ENCODE data around the gene CACNA1D. TPM values are rescaled to one million over a fixed set of nuclear protein-coding genes. Genes with fewer than 3 reads are reported as not detected.

Gene CACNA1D
- total RNA-seq, 1 donor from 2014 or later: 5.7 TPM

GRCh38 chr3:53668872-53669271 is 174.5 kb downstream of the CACNA1D start:
- H3K36me3 ChIP-seq (ENCODE audit: control insufficient read depth in 3 of 3, insufficient read depth in 3 of 3, low read length in 3 of 3): no peaks in the 10 kb centered on the region
- no peaks in the 10 kb centered on the region for H3K9me3 ChIP-seq (ENCODE audit: control insufficient read depth in 3 of 3, low read length in 3 of 3)
- no peak overlapping the region for H3K4me3 ChIP-seq (ENCODE audit: low read length in 3 of 3)

GRCh38 chr3:53670721-53671120 is 176.3 kb downstream of the CACNA1D start:
- Histone ChIP-seq H3K27me3 (ENCODE audit: control insufficient read depth in 3 of 3, insufficient read depth in 3 of 3, low read length in 3 of 3) (peaks cover 0 to 3% (median 0%) of the 10 kb centered on the region in 3 donors), H3K9me3 (ENCODE audit: control insufficient read depth in 3 of 3, low read length in 3 of 3) (no peaks in the 10 kb centered on the region), H3K27ac (ENCODE audit: low read depth, low read length) (no peak overlapping the region), H3K9ac (ENCODE audit: low read depth in 1 of 3, low read length in 3 of 3) (no peak overlapping the region), H3K4me3 (ENCODE audit: low read length in 3 of 3) (no peak overlapping the region), H3K36me3 (ENCODE audit: control insufficient read depth in 3 of 3, insufficient read depth in 3 of 3, low read length in 3 of 3) (no peaks in the 10 kb centered on the region), H3K4me1 (ENCODE audit: control insufficient read depth in 3 of 3, insufficient read depth in 3 of 3, low read length in 3 of 3) (no peaks in the 10 kb centered on the region)

More at GRCh38 chr3:53668872-53669271, 174.5 kb downstream of the CACNA1D start:
- H3K27me3 ChIP-seq (ENCODE audit: control insufficient read depth in 3 of 3, insufficient read depth in 3 of 3, low read length in 3 of 3): peaks cover 0 to 3% (median 0%) of the 10 kb centered on the region in 3 donors
- no peak overlapping the region for H3K9ac ChIP-seq (ENCODE audit: low read depth in 1 of 3, low read length in 3 of 3)
- H3K27ac ChIP-seq (ENCODE audit: low read depth, low read length): no peak overlapping the region
- H3K4me1 ChIP-seq (ENCODE audit: control insufficient read depth in 3 of 3, insufficient read depth in 3 of 3, low read length in 3 of 3): no peaks in the 10 kb centered on the region

GRCh38 chr3:53671192-53671960 is 177.0 kb downstream of the CACNA1D start:
- no peak overlapping the region for H3K9ac ChIP-seq (ENCODE audit: low read depth in 1 of 3, low read length in 3 of 3)

GRCh38 chr3:53671961-53672299 is 177.5 kb downstream of the CACNA1D start:
- Histone ChIP-seq H3K9me3 (ENCODE audit: control insufficient read depth in 3 of 3, low read length in 3 of 3) (no peaks in the 10 kb centered on the region), H3K36me3 (ENCODE audit: control insufficient read depth in 3 of 3, insufficient read depth in 3 of 3, low read length in 3 of 3) (no peaks in the 10 kb centered on the region), H3K9ac (ENCODE audit: low read depth in 1 of 3, low read length in 3 of 3) (no peak overlapping the region), H3K4me3 (ENCODE audit: low read length in 3 of 3) (no peak overlapping the region), H3K27ac (ENCODE audit: low read depth, low read length) (no peak overlapping the region), H3K27me3 (ENCODE audit: control insufficient read depth in 3 of 3, insufficient read depth in 3 of 3, low read length in 3 of 3) (peaks cover 0 to 4% (median 0%) of the 10 kb centered on the region in 3 donors), H3K4me1 (ENCODE audit: control insufficient read depth in 3 of 3, insufficient read depth in 3 of 3, low read length in 3 of 3) (no peaks in the 10 kb centered on the region)

More at GRCh38 chr3:53671192-53671960, 177.0 kb downstream of the CACNA1D start:
- no peaks in the 10 kb centered on the region for H3K4me1 ChIP-seq (ENCODE audit: control insufficient read depth in 3 of 3, insufficient read depth in 3 of 3, low read length in 3 of 3)
- H3K4me3 ChIP-seq (ENCODE audit: low read length in 3 of 3): no peak overlapping the region
- no peaks in the 10 kb centered on the region for H3K36me3 ChIP-seq (ENCODE audit: control insufficient read depth in 3 of 3, insufficient read depth in 3 of 3, low read length in 3 of 3)
- no peak overlapping the region for H3K27ac ChIP-seq (ENCODE audit: low read depth, low read length)
- H3K27me3 ChIP-seq (ENCODE audit: control insufficient read depth in 3 of 3, insufficient read depth in 3 of 3, low read length in 3 of 3): peaks cover 0 to 3% (median 0%) of the 10 kb centered on the region in 3 donors
- H3K9me3 ChIP-seq (ENCODE audit: control insufficient read depth in 3 of 3, low read length in 3 of 3): no peaks in the 10 kb centered on the region

- H3K36me3 ChIP-seq (ENCODE audit: control insufficient read depth in 3 of 3, insufficient read depth in 3 of 3, low read length in 3 of 3): no peaks in the 10 kb centered on the region
- H3K9ac ChIP-seq (ENCODE audit: low read depth in 1 of 3, low read length in 3 of 3): no peak overlapping the region
- H3K27me3 ChIP-seq (ENCODE audit: control insufficient read depth in 3 of 3, insufficient read depth in 3 of 3, low read length in 3 of 3): peaks cover 0 to 6% (median 0%) of the 10 kb centered on the region in 3 donors
Observed at GRCh38 chr3:53672981-53673380, 178.6 kb downstream of the CACNA1D start.

GRCh38 chr3:53673722-53674350 is 179.4 kb downstream of the CACNA1D start:
- Histone ChIP-seq H3K36me3 (ENCODE audit: control insufficient read depth in 3 of 3, insufficient read depth in 3 of 3, low read length in 3 of 3) (no peaks in the 10 kb centered on the region), H3K27ac (ENCODE audit: low read depth, low read length) (no peak overlapping the region), H3K9me3 (ENCODE audit: control insufficient read depth in 3 of 3, low read length in 3 of 3) (no peaks in the 10 kb centered on the region), H3K4me3 (ENCODE audit: low read length in 3 of 3) (no peak overlapping the region), H3K9ac (ENCODE audit: low read depth in 1 of 3, low read length in 3 of 3) (no peak overlapping the region), H3K27me3 (ENCODE audit: control insufficient read depth in 3 of 3, insufficient read depth in 3 of 3, low read length in 3 of 3) (peaks cover 0 to 6% (median 0%) of the 10 kb centered on the region in 3 donors), H3K4me1 (ENCODE audit: control insufficient read depth in 3 of 3, insufficient read depth in 3 of 3, low read length in 3 of 3) (no peaks in the 10 kb centered on the region)

More at GRCh38 chr3:53672981-53673380, 178.6 kb downstream of the CACNA1D start:
- H3K27ac ChIP-seq (ENCODE audit: low read depth, low read length): no peak overlapping the region
- no peaks in the 10 kb centered on the region for H3K4me1 ChIP-seq (ENCODE audit: control insufficient read depth in 3 of 3, insufficient read depth in 3 of 3, low read length in 3 of 3)
- H3K4me3 ChIP-seq (ENCODE audit: low read length in 3 of 3): no peak overlapping the region
- H3K9me3 ChIP-seq (ENCODE audit: control insufficient read depth in 3 of 3, low read length in 3 of 3): no peaks in the 10 kb centered on the region

- H3K36me3 ChIP-seq (ENCODE audit: control insufficient read depth in 3 of 3, insufficient read depth in 3 of 3, low read length in 3 of 3): no peaks in the 10 kb centered on the region
- no peaks in the 10 kb centered on the region for H3K9me3 ChIP-seq (ENCODE audit: control insufficient read depth in 3 of 3, low read length in 3 of 3)
- no peak overlapping the region for H3K27ac ChIP-seq (ENCODE audit: low read depth, low read length)
- H3K4me1 ChIP-seq (ENCODE audit: control insufficient read depth in 3 of 3, insufficient read depth in 3 of 3, low read length in 3 of 3): no peaks in the 10 kb centered on the region
- no peak overlapping the region for H3K4me3 ChIP-seq (ENCODE audit: low read length in 3 of 3)
- no peak overlapping the region for H3K9ac ChIP-seq (ENCODE audit: low read depth in 1 of 3, low read length in 3 of 3)
- peaks cover 0 to 6% (median 0%) of the 10 kb centered on the region in 3 donors for H3K27me3 ChIP-seq (ENCODE audit: control insufficient read depth in 3 of 3, insufficient read depth in 3 of 3, low read length in 3 of 3)
Observed at GRCh38 chr3:53674582-53674981, 180.2 kb downstream of the CACNA1D start.

GRCh38 chr3:53675022-53675697 is 180.7 kb downstream of the CACNA1D start:
- peaks cover 0 to 6% (median 0%) of the 10 kb centered on the region in 3 donors for H3K27me3 ChIP-seq (ENCODE audit: control insufficient read depth in 3 of 3, insufficient read depth in 3 of 3, low read length in 3 of 3)

GRCh38 chr3:53675942-53676341 is 181.5 kb downstream of the CACNA1D start:
- no peak overlapping the region for H3K4me3 ChIP-seq (ENCODE audit: low read length in 3 of 3)
- H3K4me1 ChIP-seq (ENCODE audit: control insufficient read depth in 3 of 3, insufficient read depth in 3 of 3, low read length in 3 of 3): peaks cover 0 to 13% (median 7%) of the 10 kb centered on the region in 3 donors
- H3K36me3 ChIP-seq (ENCODE audit: control insufficient read depth in 3 of 3, insufficient read depth in 3 of 3, low read length in 3 of 3): no peaks in the 10 kb centered on the region
- H3K27ac ChIP-seq (ENCODE audit: low read depth, low read length): no peak overlapping the region
- H3K27me3 ChIP-seq (ENCODE audit: control insufficient read depth in 3 of 3, insufficient read depth in 3 of 3, low read length in 3 of 3): peaks cover 0 to 6% (median 0%) of the 10 kb centered on the region in 3 donors
- no peaks in the 10 kb centered on the region for H3K9me3 ChIP-seq (ENCODE audit: control insufficient read depth in 3 of 3, low read length in 3 of 3)
- no peak overlapping the region for H3K9ac ChIP-seq (ENCODE audit: low read depth in 1 of 3, low read length in 3 of 3)

More at GRCh38 chr3:53675022-53675697, 180.7 kb downstream of the CACNA1D start:
- H3K36me3 ChIP-seq (ENCODE audit: control insufficient read depth in 3 of 3, insufficient read depth in 3 of 3, low read length in 3 of 3): no peaks in the 10 kb centered on the region
- no peak overlapping the region for H3K4me3 ChIP-seq (ENCODE audit: low read length in 3 of 3)
- no peak overlapping the region for H3K27ac ChIP-seq (ENCODE audit: low read depth, low read length)
- H3K9ac ChIP-seq (ENCODE audit: low read depth in 1 of 3, low read length in 3 of 3): no peak overlapping the region
- no peaks in the 10 kb centered on the region for H3K9me3 ChIP-seq (ENCODE audit: control insufficient read depth in 3 of 3, low read length in 3 of 3)
- peaks cover 0 to 6% (median 3%) of the 10 kb centered on the region in 3 donors for H3K4me1 ChIP-seq (ENCODE audit: control insufficient read depth in 3 of 3, insufficient read depth in 3 of 3, low read length in 3 of 3)
